Measurements from ENCODE around the gene UCHL3.

GRCh38 chr13:75596657-75597182 is 47.1 kb downstream of the UCHL3 start:
- no peak for TF ChIP-seq CTCF (conservative IDR thresholded peaks at IDR 0.05; ENCODE audit: low read depth, low read length)
- TF ChIP-seq EZH2 (IDR thresholded peaks at IDR 0.05; ENCODE audit: borderline replicate concordance, low read depth, low read length, poor library complexity, severe bottlenecking), result no peak
